GM19238 (cell line): Measurements from ENCODE around the gene ZFAND6.
"Not testable (repeated sequence)": the region's sequence is repeated elsewhere in the genome, so short reads cannot be mapped to it uniquely, and the experiment has no call there.

Experiments used
- DNase-seq: peaks from one replicate; pipeline ENCODE4 v3.0.0; 2011; ENCODE audit warnings: low spot score; ENCODE audit not compliant: insufficient read length

Gene ZFAND6

GRCh38 chr15:80095969-80096368, 36.5 kb downstream of the ZFAND6 start:
- no peak for DNase-seq

- DNase-seq, result no peak
Measured at GRCh38 chr15:80098341-80098740, 38.9 kb downstream of the ZFAND6 start.

GRCh38 chr15:80099241-80099640, 39.8 kb downstream of the ZFAND6 start:
- DNase-seq, result no peak

GRCh38 chr15:80099662-80100061, 40.2 kb downstream of the ZFAND6 start:
- not testable (repeated sequence) for DNase-seq

- DNase-seq, result no peak
Measured at GRCh38 chr15:80100247-80100646, 40.8 kb downstream of the ZFAND6 start.

- no peak for DNase-seq
Measured at GRCh38 chr15:80105193-80105592, 45.7 kb downstream of the ZFAND6 start.

- no peak for DNase-seq
Measured at GRCh38 chr15:80105595-80105994, 46.1 kb downstream of the ZFAND6 start.

GRCh38 chr15:80106051-80106450, 46.6 kb downstream of the ZFAND6 start:
- no peak for DNase-seq

- DNase-seq, result no peak
Measured at GRCh38 chr15:80107204-80107603, 47.7 kb downstream of the ZFAND6 start.

- no peak for DNase-seq
Measured at GRCh38 chr15:80107774-80108173, 48.3 kb downstream of the ZFAND6 start.

GRCh38 chr15:80109388-80109787, 49.9 kb downstream of the ZFAND6 start:
- DNase-seq, result no peak

- DNase-seq, result no peak
Measured at GRCh38 chr15:80110920-80111319, 51.4 kb downstream of the ZFAND6 start.

GRCh38 chr15:80114114-80114513, 54.6 kb downstream of the ZFAND6 start:
- DNase-seq, result no peak

GRCh38 chr15:80115021-80115420, 55.5 kb downstream of the ZFAND6 start:
- DNase-seq, result no peak

GRCh38 chr15:80118956-80119355, 59.5 kb downstream of the ZFAND6 start:
- DNase-seq, result no peak

GRCh38 chr15:80120636-80121035, 61.2 kb downstream of the ZFAND6 start:
- DNase-seq, result no peak

GRCh38 chr15:80121546-80121945, 62.1 kb downstream of the ZFAND6 start:
- DNase-seq, result no peak

- DNase-seq, result no peak
Measured at GRCh38 chr15:80123034-80123433, 63.6 kb downstream of the ZFAND6 start.

GRCh38 chr15:80127253-80127652, 67.8 kb downstream of the ZFAND6 start:
- not testable (repeated sequence) for DNase-seq

- DNase-seq, result no peak
Measured at GRCh38 chr15:80127911-80128310, 68.4 kb downstream of the ZFAND6 start.

GRCh38 chr15:80132382-80132781, 72.9 kb downstream of the ZFAND6 start:
- no peak for DNase-seq

GRCh38 chr15:80136854-80137253, 77.4 kb downstream of the ZFAND6 start:
- DNase-seq, result no peak

GRCh38 chr15:80138961-80139360, 79.5 kb downstream of the ZFAND6 start:
- no peak for DNase-seq

- DNase-seq, result no peak
Measured at GRCh38 chr15:80140909-80141308, 81.4 kb downstream of the ZFAND6 start.
